CD4-positive, alpha-beta T cell treated with Interleukin-2 at 100 ng/mL for 4 hours (primary cell): ENCODE results near the gene AEBP1.

Experiments
- DNase-seq: peaks from one replicate; pipeline ENCODE4 v3.0.0-alpha.2; 2020; ENCODE audit warnings: low spot score

AEBP1 gene

DNA sequence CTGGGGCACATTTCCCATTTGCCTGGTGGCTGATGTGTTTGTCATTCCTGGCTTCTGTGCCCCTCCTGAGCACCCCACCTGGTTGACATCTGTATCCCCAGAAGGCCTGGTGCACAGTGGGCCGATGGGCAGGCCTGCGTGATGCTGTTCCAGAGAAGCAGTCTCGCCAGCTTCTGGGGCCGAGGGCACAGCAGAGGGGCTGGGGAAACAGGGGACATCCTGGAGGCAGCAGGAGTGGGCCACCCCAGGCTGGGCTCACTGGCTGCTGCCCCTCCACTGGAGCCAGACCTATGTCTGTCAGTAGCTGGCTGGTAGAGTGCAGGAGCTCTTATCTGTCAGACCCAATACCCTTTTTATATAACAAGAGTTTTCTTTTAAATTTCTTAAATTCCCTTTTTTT, 37.9 kb downstream of the AEBP1 start:
- DNase-seq: no peak

GRCh38 chr7:44143646-44144250, 39.6 kb downstream of the AEBP1 start:
- no peak for DNase-seq

DNA sequence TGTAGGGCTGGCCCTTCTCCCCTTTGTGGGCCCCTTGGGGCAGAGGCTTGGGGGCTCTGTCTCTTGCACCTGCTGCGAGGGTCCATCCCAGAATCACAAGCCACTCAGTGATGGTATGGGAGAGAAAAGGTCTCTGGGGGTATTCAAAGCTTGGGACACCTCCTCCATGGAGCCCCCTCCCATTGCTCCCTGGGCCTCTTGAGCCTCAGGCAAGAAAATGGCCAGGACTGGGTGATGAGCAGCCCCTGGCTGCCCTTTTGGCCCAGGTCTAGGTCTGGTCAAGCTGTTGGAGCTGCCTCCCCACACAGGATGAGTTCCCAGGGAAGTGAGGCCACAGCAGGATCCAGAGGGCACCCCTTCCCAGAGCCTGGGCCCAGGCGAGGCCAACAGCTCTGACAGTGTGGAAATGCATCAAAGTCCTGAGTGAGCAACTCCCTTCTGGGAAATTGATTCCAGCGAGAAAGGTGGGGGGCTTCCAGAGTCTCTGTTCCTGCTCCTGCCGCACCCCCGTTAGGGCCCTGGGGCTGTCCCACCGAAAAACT, 40.4 kb downstream of the AEBP1 start:
- no peak for DNase-seq

DNA sequence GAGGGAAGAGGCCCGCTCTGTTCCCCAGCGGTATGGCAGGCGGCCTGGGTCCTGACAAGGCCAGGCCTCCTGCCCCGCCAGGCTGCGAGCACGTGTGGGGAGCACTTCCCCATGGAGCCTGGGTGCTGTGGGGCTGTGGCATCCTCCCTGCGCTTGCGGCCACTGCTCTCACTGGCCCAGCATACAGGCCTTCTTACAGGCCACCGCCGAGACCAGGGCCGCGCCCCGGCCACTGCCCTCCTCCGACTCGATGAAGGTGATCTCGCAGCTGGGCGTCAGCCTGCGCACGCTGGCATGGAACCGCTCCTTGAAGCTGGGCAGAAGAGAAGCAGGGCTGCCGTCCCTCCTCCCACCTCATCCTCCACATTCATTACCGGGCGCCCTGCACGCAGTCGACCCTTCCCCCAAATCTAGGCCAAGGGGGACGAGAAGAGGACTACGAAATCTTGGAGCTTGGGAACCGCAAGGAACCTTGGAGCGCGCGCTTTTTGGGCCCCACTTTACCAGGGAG, 40.9 kb downstream of the AEBP1 start:
- no peak for DNase-seq

GRCh38 chr7:44145479-44145968, 41.4 kb downstream of the AEBP1 start:
- DNase-seq: peak; percentile 35

- DNase-seq: peak; percentile 67
These were observed 42.1 kb downstream of the AEBP1 start for GRCh38 chr7:44145969-44146911.

- no peak for DNase-seq
These were observed 43.2 kb downstream of the AEBP1 start for GRCh38 chr7:44147026-44147991.

DNA sequence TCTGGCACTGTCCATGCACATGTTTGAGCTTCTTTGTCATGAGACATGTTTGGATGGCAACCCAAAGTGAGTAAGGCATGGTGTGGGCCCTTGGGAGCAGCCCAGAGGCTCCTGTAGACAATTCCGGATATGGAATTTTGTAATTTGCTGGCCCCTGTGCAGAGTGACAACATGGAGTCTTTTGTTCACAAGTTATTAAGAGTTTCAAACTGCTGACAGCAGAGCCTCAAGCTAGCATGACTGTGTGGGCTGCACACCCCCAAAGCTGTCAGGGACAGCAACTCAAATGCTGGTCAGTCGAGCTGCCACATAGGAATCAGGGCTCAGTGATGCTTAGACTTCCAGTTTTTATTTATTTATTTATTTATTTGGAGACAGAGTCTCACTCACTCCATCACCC, 44.0 kb downstream of the AEBP1 start:
- no peak for DNase-seq

GRCh38 chr7:44148961-44149536, 44.9 kb downstream of the AEBP1 start:
- DNase-seq: no peak

DNA sequence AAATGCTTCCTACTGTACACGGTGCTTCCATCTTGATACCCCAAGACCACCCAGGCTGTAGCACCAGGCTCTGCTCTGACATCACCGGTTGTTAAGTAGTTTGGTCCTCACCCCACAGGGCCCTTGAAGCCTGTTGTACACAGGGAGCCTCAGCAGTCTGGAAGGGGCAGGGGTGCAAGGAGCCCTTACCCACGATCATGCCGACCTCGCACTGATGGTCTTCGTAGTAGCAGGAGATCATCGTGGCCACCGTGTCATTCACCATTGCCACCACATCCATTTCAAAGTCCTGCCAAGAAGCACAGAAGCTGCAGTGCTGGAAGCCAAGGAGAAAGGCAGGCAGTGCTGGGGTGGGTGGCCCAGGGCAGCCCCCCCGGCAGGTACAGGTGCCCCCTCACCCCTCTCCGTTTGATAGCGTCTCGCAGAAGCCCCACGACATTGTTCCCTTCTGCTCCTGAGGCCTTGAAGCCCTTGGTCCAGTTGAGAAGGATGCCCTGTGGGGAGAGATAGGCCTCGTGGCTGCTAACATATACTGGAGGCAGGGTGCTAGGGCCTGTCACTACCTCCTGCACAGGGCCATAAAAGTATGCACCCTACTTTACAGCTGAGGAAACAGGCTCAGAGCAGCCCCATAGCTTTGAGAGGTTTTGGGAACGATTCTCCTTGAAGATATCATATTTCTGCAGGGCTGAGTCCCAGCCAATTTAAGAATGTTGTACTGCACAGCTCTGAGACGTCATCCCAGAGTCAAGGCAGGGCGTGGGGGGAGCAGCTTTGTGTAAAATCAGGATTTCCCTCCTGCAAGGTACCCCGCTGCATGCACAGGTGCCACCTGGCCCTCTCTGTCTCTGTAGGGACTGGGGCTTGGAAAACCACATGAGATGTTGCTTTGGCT, 45.7 kb downstream of the AEBP1 start:
- no peak for DNase-seq

DNA sequence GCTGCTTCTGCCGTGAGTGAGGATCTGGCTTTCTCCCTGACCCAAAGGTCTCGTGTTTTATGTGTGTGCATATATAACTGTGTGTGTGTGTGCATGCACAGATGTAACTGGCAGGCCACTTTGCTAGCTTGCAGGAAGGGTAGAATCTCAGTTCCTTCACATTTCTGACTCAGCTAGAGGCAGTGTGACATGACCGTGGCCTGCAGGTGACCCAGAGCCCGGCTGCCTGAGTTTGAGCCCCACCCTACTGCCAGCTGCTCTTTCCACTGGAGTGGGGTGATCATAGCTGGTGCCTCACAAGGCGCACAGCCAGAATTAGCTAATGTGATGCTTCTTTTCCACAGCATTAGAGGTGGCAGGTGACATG, 46.3 kb downstream of the AEBP1 start:
- DNase-seq: no peak

DNA sequence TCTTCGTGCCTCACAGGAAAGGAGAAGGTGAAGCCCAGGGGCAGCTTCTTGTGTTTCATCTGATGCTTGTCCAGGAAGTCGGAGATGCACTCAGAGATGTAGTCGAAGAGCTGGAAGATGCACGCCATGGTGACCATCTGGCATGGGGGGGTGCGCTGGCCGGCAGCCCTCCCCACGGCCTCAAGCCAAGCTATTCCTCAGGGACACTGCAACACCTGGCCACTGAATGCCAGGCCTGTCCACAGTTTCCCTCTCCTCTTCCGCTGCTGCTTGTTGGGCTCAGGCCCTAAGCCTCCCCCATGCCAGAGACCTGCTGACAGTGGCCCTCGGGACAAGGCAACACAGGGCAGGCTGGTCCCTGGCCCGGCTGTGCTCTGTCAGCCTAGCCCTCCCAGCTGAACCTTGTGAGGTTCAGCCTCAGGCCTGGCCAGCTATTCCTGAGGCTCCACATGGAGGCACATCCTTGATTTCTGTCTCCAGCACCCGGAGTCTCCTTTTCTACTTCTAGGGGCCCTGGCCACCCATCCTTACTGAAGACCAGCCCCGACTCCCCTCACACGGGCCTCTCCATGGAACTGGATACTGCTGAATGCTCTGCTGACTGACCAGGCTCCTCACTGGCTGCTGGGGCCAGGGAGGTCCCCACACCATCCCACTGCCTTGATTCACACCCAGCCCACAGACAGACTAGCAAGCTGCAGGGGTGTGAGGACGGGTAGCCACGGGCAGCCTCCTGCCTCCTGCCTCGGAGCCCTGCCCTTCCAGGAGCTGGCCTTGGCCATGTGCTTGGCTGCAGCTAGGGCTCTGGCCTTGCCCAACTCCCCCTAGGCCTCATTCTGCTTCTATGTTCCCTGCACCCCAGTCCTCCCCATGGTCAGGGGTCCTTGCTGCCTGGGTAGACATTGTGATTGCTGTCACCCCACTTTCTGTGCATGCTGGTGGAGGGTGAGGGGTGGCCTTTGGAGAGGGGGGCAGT, 47.1 kb downstream of the AEBP1 start:
- DNase-seq: no peak

DNA sequence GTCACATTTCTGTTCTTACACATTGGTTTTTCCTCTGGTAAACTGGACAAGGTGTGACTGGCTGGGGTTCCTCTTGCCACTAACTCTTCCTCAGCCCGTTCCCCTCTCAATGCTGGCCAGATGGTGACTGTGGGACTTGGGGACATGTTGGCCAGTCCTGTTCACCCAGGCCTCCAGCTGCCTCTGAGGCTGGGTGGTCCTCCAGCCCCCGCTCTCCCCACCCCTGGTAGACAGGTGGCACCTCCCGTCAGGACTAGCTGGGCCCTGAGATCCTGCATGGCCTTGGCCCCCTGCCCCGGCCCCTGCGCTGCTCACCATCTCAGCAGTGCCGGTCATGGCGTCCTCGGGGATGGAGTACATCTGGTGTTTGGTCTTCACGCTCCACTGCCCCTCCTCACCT, 47.8 kb downstream of the AEBP1 start:
- DNase-seq: no peak

GRCh38 chr7:44152971-44153947, 49.1 kb downstream of the AEBP1 start:
- DNase-seq: no peak

DNA sequence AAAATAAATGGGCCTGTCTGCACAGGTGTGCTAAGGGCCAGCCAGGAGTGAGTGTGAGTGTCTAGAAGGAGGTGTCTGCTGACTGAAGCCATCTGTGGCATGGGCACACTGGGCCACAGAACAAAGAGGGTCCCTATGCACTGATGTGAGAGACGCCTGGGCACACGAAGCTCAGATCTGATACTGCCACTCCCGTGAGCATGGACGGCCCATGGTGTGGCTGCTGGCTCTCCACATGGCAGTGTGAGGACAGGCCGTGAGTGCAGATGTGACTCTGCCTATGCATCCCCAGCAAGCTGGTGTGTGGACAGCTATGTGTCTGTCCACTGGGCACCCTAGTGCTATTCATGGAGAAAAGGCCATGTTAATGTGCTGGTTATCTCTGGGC, 49.8 kb downstream of the AEBP1 start:
- DNase-seq: no peak

DNA sequence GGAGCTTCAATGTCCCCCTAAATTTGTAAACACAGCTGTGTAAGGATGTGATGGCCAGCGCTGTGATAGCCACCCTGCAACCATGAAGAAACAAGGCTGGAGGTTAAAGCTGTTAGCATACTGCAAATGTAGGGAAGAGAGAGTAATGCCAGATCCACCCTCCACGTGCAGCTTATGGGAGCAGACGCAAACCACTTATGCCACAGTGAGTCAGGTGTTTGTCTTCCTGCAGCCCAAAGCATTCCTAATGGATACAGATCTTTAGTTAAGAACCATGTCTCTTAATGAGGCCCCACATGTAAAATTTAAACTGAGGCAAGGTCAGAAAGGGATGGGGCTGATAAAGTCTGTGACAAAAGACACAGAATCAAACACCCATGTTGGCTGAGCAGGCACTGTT, 50.6 kb downstream of the AEBP1 start:
- DNase-seq: no peak

- no peak for DNase-seq
These were observed 51.3 kb downstream of the AEBP1 start for GRCh38 chr7:44155191-44156185.
